Transverse colon (tissue), 4 donors: Measurements from ENCODE around the gene PTCD3.

Experiments
- EP300 ChIP-seq: sonication (generic); formaldehyde crosslinking; IDR thresholded peaks from one replicate; pipeline ENCODE4 v1.6.1; 2017; ENCODE audit warnings: antibody characterized with exemption, low read depth
- POLR2AphosphoS5 ChIP-seq, 3 donors: sonication (generic); formaldehyde crosslinking; IDR thresholded peaks; one replicate each; pipeline ENCODE4 v1.6.1; 2016; ENCODE audit warnings: antibody characterized with exemption in 3 of 3
- TF ChIP-seq, protein P1 (sequence below), 5 experiments: fragments of 200-600 bp in 3 of 5; fragments of 450-650 bp in 2 of 5; sonication (generic) in 3 of 5; IDR thresholded peaks; 1 replicate in 2 of 5; 2 replicates in 3 of 5; pipeline ENCODE4 v1.5.1; 2016 to 2017; ENCODE audit warnings: antibody characterized with exemption in 5 of 5, inconsistent platforms in 3 of 5, mild to moderate bottlenecking in 2 of 5, moderate library complexity in 1 of 5

DNA sequence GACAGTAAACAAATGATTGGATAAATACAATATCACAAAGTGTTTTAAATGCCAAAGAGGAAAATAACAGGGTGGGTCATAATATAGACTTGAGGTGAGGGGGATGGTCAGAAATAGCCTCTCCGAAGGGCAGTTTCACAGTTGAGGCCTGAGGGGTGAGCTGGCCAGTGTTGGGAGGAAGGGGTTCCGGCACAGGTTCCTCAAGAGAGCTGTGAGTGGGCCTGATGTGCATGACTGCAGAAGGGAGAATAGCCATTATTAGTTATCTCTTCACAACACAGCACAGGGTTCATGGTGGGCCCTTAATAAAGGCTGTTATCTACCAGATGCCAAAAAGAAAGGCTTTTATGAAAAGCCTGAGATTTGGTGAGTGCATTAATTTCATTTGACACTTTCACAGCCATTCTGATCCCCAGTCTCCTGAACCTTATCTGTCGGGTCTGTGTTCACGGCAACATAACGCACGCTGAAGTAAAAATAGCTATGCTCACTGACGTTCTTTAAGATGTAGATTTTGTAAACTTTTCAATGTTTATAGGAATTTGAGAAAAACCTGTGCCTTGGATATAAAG, 39.9 kb upstream of the PTCD3 start:
- no peak for TF ChIP-seq POLR2AphosphoS5 (IDR thresholded peaks at IDR 0.05)
- TF ChIP-seq, protein P1, sequence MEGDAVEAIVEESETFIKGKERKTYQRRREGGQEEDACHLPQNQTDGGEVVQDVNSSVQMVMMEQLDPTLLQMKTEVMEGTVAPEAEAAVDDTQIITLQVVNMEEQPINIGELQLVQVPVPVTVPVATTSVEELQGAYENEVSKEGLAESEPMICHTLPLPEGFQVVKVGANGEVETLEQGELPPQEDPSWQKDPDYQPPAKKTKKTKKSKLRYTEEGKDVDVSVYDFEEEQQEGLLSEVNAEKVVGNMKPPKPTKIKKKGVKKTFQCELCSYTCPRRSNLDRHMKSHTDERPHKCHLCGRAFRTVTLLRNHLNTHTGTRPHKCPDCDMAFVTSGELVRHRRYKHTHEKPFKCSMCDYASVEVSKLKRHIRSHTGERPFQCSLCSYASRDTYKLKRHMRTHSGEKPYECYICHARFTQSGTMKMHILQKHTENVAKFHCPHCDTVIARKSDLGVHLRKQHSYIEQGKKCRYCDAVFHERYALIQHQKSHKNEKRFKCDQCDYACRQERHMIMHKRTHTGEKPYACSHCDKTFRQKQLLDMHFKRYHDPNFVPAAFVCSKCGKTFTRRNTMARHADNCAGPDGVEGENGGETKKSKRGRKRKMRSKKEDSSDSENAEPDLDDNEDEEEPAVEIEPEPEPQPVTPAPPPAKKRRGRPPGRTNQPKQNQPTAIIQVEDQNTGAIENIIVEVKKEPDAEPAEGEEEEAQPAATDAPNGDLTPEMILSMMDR (IDR thresholded peaks at IDR 0.05) = no peak
- TF ChIP-seq EP300 = no peak
